GM19023 (cell line): ENCODE results near the gene CPNE4.

Experiments used
- ATAC-seq: cut with Tn5 transposase; IDR thresholded peaks from one replicate; pipeline ENCODE4 v1.9.1; 2021; ENCODE audit warnings: mild to moderate bottlenecking, moderate library complexity; ENCODE audit not compliant: unreplicated experiment

Gene CPNE4

GRCh38 chr3:131708241-131708640 is 326.6 kb downstream of the CPNE4 start:
- ATAC-seq, result no peak

- ATAC-seq, result peak; percentile 78
Observed at GRCh38 chr3:131705558-131706051, 329.2 kb downstream of the CPNE4 start.

- ATAC-seq, result no peak
Observed at GRCh38 chr3:131705099-131705498, 329.7 kb downstream of the CPNE4 start.

GRCh38 chr3:131704098-131704497 is 330.7 kb downstream of the CPNE4 start:
- no peak for ATAC-seq

- no peak for ATAC-seq
Observed at GRCh38 chr3:131702146-131702545, 332.7 kb downstream of the CPNE4 start.

- no peak for ATAC-seq
Observed at GRCh38 chr3:131701153-131701770, 333.6 kb downstream of the CPNE4 start.

GRCh38 chr3:131699001-131699400 is 335.8 kb downstream of the CPNE4 start:
- ATAC-seq, result no peak

- no peak for ATAC-seq
Observed at GRCh38 chr3:131694376-131694775, 340.4 kb downstream of the CPNE4 start.

GRCh38 chr3:131692356-131692755 is 342.5 kb downstream of the CPNE4 start:
- ATAC-seq, result no peak

GRCh38 chr3:131690800-131691199 is 344.0 kb downstream of the CPNE4 start:
- ATAC-seq, result no peak

GRCh38 chr3:131688370-131688769 is 346.4 kb downstream of the CPNE4 start:
- no peak for ATAC-seq

GRCh38 chr3:131669600-131669999 is 365.2 kb downstream of the CPNE4 start:
- no peak for ATAC-seq

- ATAC-seq, result no peak
Observed at GRCh38 chr3:131658771-131659170, 376.0 kb downstream of the CPNE4 start.

- no peak for ATAC-seq
Observed at GRCh38 chr3:131658115-131658514, 376.7 kb downstream of the CPNE4 start.

GRCh38 chr3:131655070-131655690 is 379.6 kb downstream of the CPNE4 start:
- ATAC-seq, result no peak

- no peak for ATAC-seq
Observed at GRCh38 chr3:131645638-131646037, 389.2 kb downstream of the CPNE4 start.

- ATAC-seq, result no peak
Observed at GRCh38 chr3:131636266-131636775, 398.5 kb downstream of the CPNE4 start.

- no peak for ATAC-seq
Observed at GRCh38 chr3:131630807-131631206, 404.0 kb downstream of the CPNE4 start.

GRCh38 chr3:131630097-131630496 is 404.7 kb downstream of the CPNE4 start:
- peak; percentile 95 for ATAC-seq

- no peak for ATAC-seq
Observed at GRCh38 chr3:131623431-131623830, 411.4 kb downstream of the CPNE4 start.

- no peak for ATAC-seq
Observed at GRCh38 chr3:131622726-131623125, 412.1 kb downstream of the CPNE4 start.

- ATAC-seq, result no peak
Observed at GRCh38 chr3:131620977-131621376, 413.8 kb downstream of the CPNE4 start.
